Right lobe of liver (tissue), 6 donors: Measurements from ENCODE around the gene NSL1. TPM values are rescaled to one million over a fixed set of nuclear protein-coding genes. Genes with fewer than 3 reads are reported as not detected.
A peak's percentile ranks its signal among the peaks of the same experiment; 100 is the strongest.
"Not testable (repeated sequence)": the region's sequence is repeated elsewhere in the genome, so short reads cannot be mapped to it uniquely, and the experiment has no call there.

Experiments used
- ATAC-seq, 4 donors: fragments of 200-7000 bp; cut with Tn5 transposase; one replicate each; pipeline ENCODE4 v1.9.1; 2020; ENCODE audit warnings: mild to moderate bottlenecking in 4 of 4, moderate library complexity in 4 of 4
- DNase-seq, 3 donors: peaks; one replicate each; pipeline ENCODE4 v3.0.0-alpha.2; 2020
- H3K27ac ChIP-seq, 3 donors: fragments of 200-600 bp; one replicate each; pipeline ENCODE4 v1.8.0; 2022
- H3K27me3 ChIP-seq, 2 donors: fragments of 200-600 bp; one replicate each; pipeline ENCODE4 v1.8.0; 2022
- H3K36me3 ChIP-seq, 4 donors: fragments of 200-600 bp; sonication (generic) in 1 of 4; one replicate each; pipeline versions ENCODE4 v1.5.1 to v1.8.0; 2017 to 2022; ENCODE audit warnings: control low read depth in 1 of 4
- H3K4me1 ChIP-seq, 4 donors: fragments of 200-600 bp; sonication (generic) in 1 of 4; one replicate each; pipeline versions ENCODE4 v1.5.1 to v1.8.0; 2017 to 2022; ENCODE audit warnings: control low read depth in 1 of 4
- H3K4me3 ChIP-seq, 3 donors: fragments of 200-600 bp; one replicate each; pipeline ENCODE4 v1.8.0; 2022
- H3K9me3 ChIP-seq, 4 donors: fragments of 200-600 bp; sonication (generic) in 1 of 4; one replicate each; pipeline versions ENCODE4 v1.5.1 to v1.8.0; 2017 to 2022; ENCODE audit warnings: control low read depth in 1 of 4
- CTCF ChIP-seq, 4 donors: fragments of 200-600 bp in 3 of 4; fragments of 450-650 bp in 1 of 4; IDR thresholded peaks; one replicate each; pipeline versions ENCODE4 v1.5.1 to v1.8.0; 2016 to 2022; ENCODE audit warnings: antibody characterized with exemption in 4 of 4, mild to moderate bottlenecking in 2 of 4
- POLR2A ChIP-seq: fragments of 450-650 bp; IDR thresholded peaks from one replicate; pipeline ENCODE4 v1.6.1; 2017; ENCODE audit warnings: antibody characterized with exemption, mild to moderate bottlenecking
- WGBS: methylation state at CpG from one replicate; pipeline ENCODE4 v1.1.6; 2018; ENCODE audit warnings: low coverage, low lambda C conversion rate; ENCODE audit not compliant: insufficient coverage; ENCODE audit errors: missing lambda C conversion rate; 5-methylcytosine and 5-hydroxymethylcytosine counted together
- intact Hi-C, 2 donors: fragments of 100-400 bp; cut with DNase I; formaldehyde crosslinking; loops; one replicate each; pipeline versions ENCODE4 v1.11.2 to v1.14.1; 2022
- total RNA-seq, 6 experiments: library from RNA; depleted of rRNA in 2 of 6; stranded (reverse); fragments of >200 nt in 2 of 6; fragmentation: NEBNext Ultra II Directional in 3 of 6; extraction: Animal tissue kit (Norgen Biotek cat#: 25700) in 3 of 6; gene quantifications; one replicate each; pipeline versions ENCODE4 v1.1.0 to v1.2.4, GENCODE V29; 2016 to 2023
- donor health status: DM: no; HTN: yes; CAD: no.
- donor health status: DM: no; HTN: no; CAD: no.
- donor health status: DM: no; HTN: no; CAD: no.
- donor health status: DM: no; HTN: yes; CAD: no.
- donor health status: DM: no; HTN: yes; CAD: no.

Gene NSL1
- total RNA-seq, 6 experiments from 2014 or later: 13.3 to 26.5 (median 16.2) TPM

GRCh38 chr1:212782422-212783154 lies 9.0 kb downstream of the NSL1 start:
- ATAC-seq (peak; percentile 62 to 90 (median 76)), DNase-seq (no peak)
- Histone ChIP-seq H3K9me3 (no peaks in the 10 kb centered on the region), H3K27ac (no peak overlapping the region), H3K4me1 (no peaks in the 10 kb centered on the region), H3K27me3 (no peaks in the 10 kb centered on the region), H3K4me3 (no peak overlapping the region), H3K36me3 (peaks cover 0 to 51% (median 9%) of the 10 kb centered on the region in 4 donors)
- intact Hi-C loops: loop anchor here in 1 of 2 donors (10.0 kb wide), 1 partner anchor 128 kb away; no protein-coding TSS in a partner anchor
- 77% methylated on average over 3 of the region's 3 CpGs for WGBS
- TF ChIP-seq CTCF (IDR thresholded peaks at IDR 0.05): peak; percentile 57 to 70 (median 62)
- TF ChIP-seq POLR2A: no peak

- no peak for TF ChIP-seq CTCF (IDR thresholded peaks at IDR 0.05)
- no peak for TF ChIP-seq POLR2A
- H3K4me1 ChIP-seq: no peaks in the 10 kb centered on the region
- no peak overlapping the region for H3K4me3 ChIP-seq
- no peaks in the 10 kb centered on the region for H3K27me3 ChIP-seq
- WGBS: 58% methylated on average over 2 of the region's 2 CpGs
- ATAC-seq (no peak), DNase-seq (no peak)
- H3K36me3 ChIP-seq: peaks cover 0 to 45% (median 5%) of the 10 kb centered on the region in 4 donors
- H3K27ac ChIP-seq: no peak overlapping the region
- intact Hi-C loops: loop anchor here in 1 of 2 donors (10.0 kb wide), 1 partner anchor 126 kb away; no protein-coding TSS in a partner anchor
- H3K9me3 ChIP-seq: no peaks in the 10 kb centered on the region
Measured at GRCh38 chr1:212781225-212781624, 10.4 kb downstream of the NSL1 start.

- no peak for ATAC-seq
- WGBS: 66% methylated on average over 3 of the region's 3 CpGs
- intact Hi-C loops: loop anchor here in 1 of 2 donors (10.0 kb wide), 1 partner anchor 126 kb away; no protein-coding TSS in a partner anchor
Measured at GRCh38 chr1:212780759-212781158, 10.8 kb downstream of the NSL1 start.

GRCh38 chr1:212779086-212779485 lies 12.5 kb downstream of the NSL1 start:
- not testable (repeated sequence) for DNase-seq
- no CpG with 5 or more reads among the region's 32 CpGs for WGBS

More at GRCh38 chr1:212780759-212781158, 10.8 kb downstream of the NSL1 start:
- Histone ChIP-seq H3K4me1 (no peaks in the 10 kb centered on the region), H3K27ac (no peak overlapping the region), H3K4me3 (no peak overlapping the region), H3K27me3 (no peaks in the 10 kb centered on the region), H3K36me3 (peaks cover 0 to 44% (median 5%) of the 10 kb centered on the region in 4 donors), H3K9me3 (no peaks in the 10 kb centered on the region)
- DNase-seq: no peak
- TF ChIP-seq POLR2A: no peak
- no peak for TF ChIP-seq CTCF (IDR thresholded peaks at IDR 0.05)

GRCh38 chr1:212777151-212777550 lies 14.4 kb downstream of the NSL1 start:
- Histone ChIP-seq H3K4me3 (no peak overlapping the region), H3K27me3 (no peaks in the 10 kb centered on the region), H3K9me3 (no peaks in the 10 kb centered on the region), H3K36me3 (peaks cover 0 to 13% (median under 1%) of the 10 kb centered on the region in 4 donors), H3K27ac (no peak overlapping the region), H3K4me1 (no peaks in the 10 kb centered on the region)
- no peak for TF ChIP-seq POLR2A
- intact Hi-C loops: no loop called here
- ATAC-seq: peak in 2 of 4 donors; percentile 19 to 51
- WGBS: 87% methylated on average over 3 of the region's 3 CpGs
- DNase-seq: no peak

More at GRCh38 chr1:212779086-212779485, 12.5 kb downstream of the NSL1 start:
- H3K4me3 ChIP-seq, H3K9me3 ChIP-seq, H3K27ac ChIP-seq, H3K27me3 ChIP-seq, intact Hi-C loops, ATAC-seq, H3K4me1 ChIP-seq: not testable (repeated sequence)
- H3K36me3 ChIP-seq: peaks cover 0 to 30% (median 2%) of the 10 kb centered on the region in 4 donors
